GM12865 (cell line): ENCODE measurements around the gene ADAMTSL4.

Experiments
- DNase-seq: peaks from one replicate; pipeline ENCODE4 v3.0.0; 2010; ENCODE audit warnings: low read depth
- H3K4me3 ChIP-seq: 2 replicates; pipeline ENCODE4 v1.5.1; 2011; ENCODE audit warnings: mild to moderate bottlenecking, low read depth, low read length, control low read depth
- CTCF ChIP-seq: IDR thresholded peaks from 2 replicates; pipeline ENCODE4 v1.5.1; 2011; ENCODE audit warnings: low read length, control low read depth, low read depth, inconsistent platforms; ENCODE audit not compliant: insufficient read depth; ENCODE audit errors: missing control alignments

ADAMTSL4 gene

GRCh38 chr1:150545486-150546032 is 3.6 kb upstream of the ADAMTSL4 start:
- TF ChIP-seq CTCF = no peak
- H3K4me3 ChIP-seq = no peak overlapping the region
- no peak for DNase-seq

- H3K4me3 ChIP-seq = no peak overlapping the region
- no peak for DNase-seq
- no peak for TF ChIP-seq CTCF
Observed at GRCh38 chr1:150546294-150546937, 2.8 kb upstream of the ADAMTSL4 start.

GRCh38 chr1:150548324-150548631 is 930 bp upstream of the ADAMTSL4 start:
- H3K4me3 ChIP-seq = peak overlapping the region; percentile 52
- no peak for TF ChIP-seq CTCF
- DNase-seq = no peak

- TF ChIP-seq CTCF = no peak
- DNase-seq = no peak
- H3K4me3 ChIP-seq = no peak overlapping the region; the same call in 1 of the 2 replicates
Observed at GRCh38 chr1:150549496-150550221, 451 bp downstream of the ADAMTSL4 start.

- DNase-seq = no peak
- TF ChIP-seq CTCF = no peak
- H3K4me3 ChIP-seq = no peak overlapping the region
Observed at GRCh38 chr1:150550222-150551050, 1.2 kb downstream of the ADAMTSL4 start.

GRCh38 chr1:150551051-150551783 is 2.0 kb downstream of the ADAMTSL4 start:
- DNase-seq = no peak
- TF ChIP-seq CTCF = no peak
- H3K4me3 ChIP-seq = no peak overlapping the region
